ENCODE results near the gene BABAM2. TPM values are rescaled to one million over a fixed set of nuclear protein-coding genes. Genes with fewer than 3 reads are reported as not detected.
"Not testable (repeated sequence)": the region's sequence is repeated elsewhere in the genome, so short reads cannot be mapped to it uniquely, and the experiment has no call there.

The BABAM2 gene
- total RNA-seq, 1 experiment from 2014 or later, result 40.8 TPM

GRCh38 chr2:28113771-28114170 lies 223.2 kb downstream of the BABAM2 start:
- not testable (repeated sequence) for H3K79me2 ChIP-seq (ENCODE audit: low read length)

GRCh38 chr2:28117104-28117596 lies 226.6 kb downstream of the BABAM2 start:
- Histone ChIP-seq H3K36me3 (ENCODE audit: insufficient read depth, low read length) (no peaks in the 10 kb centered on the region), H3K79me2 (ENCODE audit: low read length) (no peaks in the 10 kb centered on the region), H3K9ac (ENCODE audit: low read length) (no peak overlapping the region), H3K27me3 (ENCODE audit: low read length) (no peaks in the 10 kb centered on the region), H3K4me2 (ENCODE audit: low read depth, low read length, poor library complexity, severe bottlenecking) (no peak overlapping the region), H3K9me2 (replicated peaks; ENCODE audit: insufficient read depth, low read length) (no peaks in the 10 kb centered on the region), H3K4me1 (ENCODE audit: low read length) (no peaks in the 10 kb centered on the region), H2AFZ (ENCODE audit: low read length) (no peak overlapping the region), H3K4me3 (ENCODE audit: low read length) (no peak overlapping the region), H3K9me3 (ENCODE audit: low read length) (no peaks in the 10 kb centered on the region), H4K20me1 (ENCODE audit: insufficient read depth, low read depth, low read length) (peaks cover 5% of the 10 kb centered on the region; the same call in 1 of the 2 replicates), H3K27ac (ENCODE audit: low read length) (no peak overlapping the region)
- DNase-seq, result no peak

More at GRCh38 chr2:28113771-28114170, 223.2 kb downstream of the BABAM2 start:
- not testable (repeated sequence) for H3K4me2 ChIP-seq (ENCODE audit: low read depth, low read length, poor library complexity, severe bottlenecking); H3K36me3 ChIP-seq (ENCODE audit: insufficient read depth, low read length); H3K4me3 ChIP-seq (ENCODE audit: low read length); H3K4me1 ChIP-seq (ENCODE audit: low read length); H3K27me3 ChIP-seq (ENCODE audit: low read length); H3K9me3 ChIP-seq (ENCODE audit: low read length); H3K9ac ChIP-seq (ENCODE audit: low read length); H4K20me1 ChIP-seq (ENCODE audit: insufficient read depth, low read depth, low read length); DNase-seq; H2AFZ ChIP-seq (ENCODE audit: low read length); H3K9me2 ChIP-seq (replicated peaks; ENCODE audit: insufficient read depth, low read length); H3K27ac ChIP-seq (ENCODE audit: low read length)

GRCh38 chr2:28119631-28120030 lies 229.1 kb downstream of the BABAM2 start:
- Histone ChIP-seq H3K79me2 (ENCODE audit: low read length) (no peaks in the 10 kb centered on the region), H3K9me3 (ENCODE audit: low read length) (no peaks in the 10 kb centered on the region), H3K9ac (ENCODE audit: low read length) (no peak overlapping the region), H3K27me3 (ENCODE audit: low read length) (no peaks in the 10 kb centered on the region), H3K9me2 (replicated peaks; ENCODE audit: insufficient read depth, low read length) (no peaks in the 10 kb centered on the region), H3K27ac (ENCODE audit: low read length) (no peak overlapping the region), H3K36me3 (ENCODE audit: insufficient read depth, low read length) (no peaks in the 10 kb centered on the region), H3K4me2 (ENCODE audit: low read depth, low read length, poor library complexity, severe bottlenecking) (no peak overlapping the region), H2AFZ (ENCODE audit: low read length) (no peak overlapping the region), H4K20me1 (ENCODE audit: insufficient read depth, low read depth, low read length) (peaks cover 5% of the 10 kb centered on the region; the same call in 1 of the 2 replicates), H3K4me1 (ENCODE audit: low read length) (no peaks in the 10 kb centered on the region), H3K4me3 (ENCODE audit: low read length) (no peak overlapping the region)
- DNase-seq, result no peak

DNA sequence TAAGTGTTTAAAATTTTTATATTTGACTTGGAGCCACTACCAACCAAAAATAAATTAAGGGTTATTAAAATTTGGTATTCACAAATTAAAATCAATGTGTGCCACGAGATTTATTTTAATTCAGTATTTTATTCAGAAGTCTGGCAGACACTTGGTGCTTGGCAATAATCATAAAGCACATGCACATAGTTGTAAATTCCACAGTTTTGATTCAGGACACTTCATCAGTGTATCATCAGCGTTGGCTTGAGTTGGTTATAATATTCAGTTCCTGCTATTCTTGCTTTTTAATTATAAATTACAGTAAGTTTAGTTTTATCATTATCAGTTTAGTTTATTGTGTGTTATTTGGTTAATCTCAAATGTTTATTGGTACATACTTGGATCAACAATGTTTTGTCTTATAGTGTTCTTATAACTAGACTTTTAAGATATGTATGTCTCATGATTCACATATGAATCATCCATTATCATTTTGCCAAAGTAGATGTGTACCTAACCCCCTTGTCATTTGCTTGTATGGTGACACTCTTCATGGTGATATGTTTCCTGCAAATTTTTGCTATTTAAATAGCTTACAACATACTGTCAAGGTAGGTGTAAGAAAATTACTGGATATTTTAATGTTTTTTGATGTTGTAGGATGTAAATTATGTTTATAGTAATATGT lies 237.9 kb downstream of the BABAM2 start:
- Histone ChIP-seq H3K4me2 (ENCODE audit: low read depth, low read length, poor library complexity, severe bottlenecking) (no peak overlapping the region), H3K4me3 (ENCODE audit: low read length) (no peak overlapping the region), H3K9me3 (ENCODE audit: low read length) (no peaks in the 10 kb centered on the region), H3K9ac (ENCODE audit: low read length) (no peak overlapping the region), H4K20me1 (ENCODE audit: insufficient read depth, low read depth, low read length) (no peaks in the 10 kb centered on the region), H2AFZ (ENCODE audit: low read length) (no peak overlapping the region), H3K4me1 (ENCODE audit: low read length) (peaks cover 11% of the 10 kb centered on the region), H3K9me2 (replicated peaks; ENCODE audit: insufficient read depth, low read length) (no peaks in the 10 kb centered on the region), H3K27ac (ENCODE audit: low read length) (no peak overlapping the region), H3K36me3 (ENCODE audit: insufficient read depth, low read length) (no peaks in the 10 kb centered on the region), H3K27me3 (ENCODE audit: low read length) (no peaks in the 10 kb centered on the region), H3K79me2 (ENCODE audit: low read length) (no peaks in the 10 kb centered on the region)
- no peak for DNase-seq

- peaks cover 11% of the 10 kb centered on the region for H3K4me1 ChIP-seq (ENCODE audit: low read length)
- no peak overlapping the region for H3K9ac ChIP-seq (ENCODE audit: low read length)
- no peaks in the 10 kb centered on the region for H3K27me3 ChIP-seq (ENCODE audit: low read length)
- no peaks in the 10 kb centered on the region for H3K79me2 ChIP-seq (ENCODE audit: low read length)
- H3K9me2 ChIP-seq (replicated peaks; ENCODE audit: insufficient read depth, low read length), result no peaks in the 10 kb centered on the region
- H3K4me2 ChIP-seq (ENCODE audit: low read depth, low read length, poor library complexity, severe bottlenecking), result no peak overlapping the region
- H4K20me1 ChIP-seq (ENCODE audit: insufficient read depth, low read depth, low read length), result peaks cover 7% of the 10 kb centered on the region; the same call in 1 of the 2 replicates
- no peak overlapping the region for H2AFZ ChIP-seq (ENCODE audit: low read length)
- no peak overlapping the region for H3K27ac ChIP-seq (ENCODE audit: low read length)
- H3K36me3 ChIP-seq (ENCODE audit: insufficient read depth, low read length), result no peaks in the 10 kb centered on the region
- no peak for DNase-seq
- no peak overlapping the region for H3K4me3 ChIP-seq (ENCODE audit: low read length)
- no peaks in the 10 kb centered on the region for H3K9me3 ChIP-seq (ENCODE audit: low read length)
Observed at GRCh38 chr2:28129955-28130695, 239.6 kb downstream of the BABAM2 start.

- Histone ChIP-seq H3K9me2 (replicated peaks; ENCODE audit: insufficient read depth, low read length) (no peaks in the 10 kb centered on the region), H3K79me2 (ENCODE audit: low read length) (no peaks in the 10 kb centered on the region), H2AFZ (ENCODE audit: low read length) (no peak overlapping the region), H3K9ac (ENCODE audit: low read length) (no peak overlapping the region), H3K4me3 (ENCODE audit: low read length) (no peak overlapping the region), H4K20me1 (ENCODE audit: insufficient read depth, low read depth, low read length) (peaks cover 11% of the 10 kb centered on the region), H3K27me3 (ENCODE audit: low read length) (no peaks in the 10 kb centered on the region), H3K9me3 (ENCODE audit: low read length) (no peaks in the 10 kb centered on the region), H3K27ac (ENCODE audit: low read length) (no peak overlapping the region), H3K4me2 (ENCODE audit: low read depth, low read length, poor library complexity, severe bottlenecking) (no peak overlapping the region), H3K36me3 (ENCODE audit: insufficient read depth, low read length) (no peaks in the 10 kb centered on the region), H3K4me1 (ENCODE audit: low read length) (peaks cover 11% of the 10 kb centered on the region)
- DNase-seq, result no peak
Observed at GRCh38 chr2:28133778-28134177, 243.2 kb downstream of the BABAM2 start.

GRCh38 chr2:28134262-28134812 lies 243.8 kb downstream of the BABAM2 start:
- no peak overlapping the region for H3K4me3 ChIP-seq (ENCODE audit: low read length)
- H3K27ac ChIP-seq (ENCODE audit: low read length), result no peak overlapping the region
- peaks cover 11% of the 10 kb centered on the region for H3K4me1 ChIP-seq (ENCODE audit: low read length)
- H4K20me1 ChIP-seq (ENCODE audit: insufficient read depth, low read depth, low read length), result peaks cover 12% of the 10 kb centered on the region
- H3K36me3 ChIP-seq (ENCODE audit: insufficient read depth, low read length), result no peaks in the 10 kb centered on the region
- no peaks in the 10 kb centered on the region for H3K27me3 ChIP-seq (ENCODE audit: low read length)
- H3K9me3 ChIP-seq (ENCODE audit: low read length), result no peaks in the 10 kb centered on the region
- no peaks in the 10 kb centered on the region for H3K79me2 ChIP-seq (ENCODE audit: low read length)
- no peak overlapping the region for H2AFZ ChIP-seq (ENCODE audit: low read length)
- no peak overlapping the region for H3K4me2 ChIP-seq (ENCODE audit: low read depth, low read length, poor library complexity, severe bottlenecking)
- no peaks in the 10 kb centered on the region for H3K9me2 ChIP-seq (replicated peaks; ENCODE audit: insufficient read depth, low read length)
- no peak for DNase-seq
- H3K9ac ChIP-seq (ENCODE audit: low read length), result no peak overlapping the region

GRCh38 chr2:28134857-28135256 lies 244.3 kb downstream of the BABAM2 start:
- Histone ChIP-seq H3K79me2 (ENCODE audit: low read length) (no peaks in the 10 kb centered on the region), H4K20me1 (ENCODE audit: insufficient read depth, low read depth, low read length) (peaks cover 12% of the 10 kb centered on the region), H3K4me2 (ENCODE audit: low read depth, low read length, poor library complexity, severe bottlenecking) (no peak overlapping the region), H3K4me1 (ENCODE audit: low read length) (peaks cover 7% of the 10 kb centered on the region), H3K27ac (ENCODE audit: low read length) (no peak overlapping the region), H3K27me3 (ENCODE audit: low read length) (no peaks in the 10 kb centered on the region), H3K9me2 (replicated peaks; ENCODE audit: insufficient read depth, low read length) (no peaks in the 10 kb centered on the region), H3K9me3 (ENCODE audit: low read length) (no peaks in the 10 kb centered on the region), H2AFZ (ENCODE audit: low read length) (no peak overlapping the region), H3K4me3 (ENCODE audit: low read length) (no peak overlapping the region), H3K9ac (ENCODE audit: low read length) (no peak overlapping the region), H3K36me3 (ENCODE audit: insufficient read depth, low read length) (no peaks in the 10 kb centered on the region)
- DNase-seq, result no peak
